Large intestine (tissue), 3 donors: ENCODE measurements around the gene ZNF518A. TPM values are rescaled to one million over a fixed set of nuclear protein-coding genes. Genes with fewer than 3 reads are reported as not detected.
A peak's percentile ranks its signal among the peaks of the same experiment; 100 is the strongest.

Experiments used
- DNase-seq, 2 donors: peaks; one replicate each; pipeline versions ENCODE4 v3.0.0 to v3.0.0-alpha.2; 2013
- H3K27ac ChIP-seq: one replicate; pipeline ENCODE4 v1.5.1; 2013; ENCODE audit warnings: low read length
- H3K27me3 ChIP-seq: 2 replicates; pipeline ENCODE4 v1.6.1; 2013; ENCODE audit warnings: low read length; ENCODE audit not compliant: control insufficient read depth, insufficient read depth
- H3K36me3 ChIP-seq: 2 replicates; pipeline ENCODE4 v1.6.1; 2013; ENCODE audit warnings: low read length; ENCODE audit not compliant: control insufficient read depth, insufficient read depth
- H3K4me1 ChIP-seq: one replicate; pipeline ENCODE4 v1.6.1; 2013; ENCODE audit warnings: low read length; ENCODE audit not compliant: control insufficient read depth, insufficient read depth
- H3K4me3 ChIP-seq: one replicate; pipeline ENCODE4 v1.5.1; 2013; ENCODE audit warnings: low read length
- H3K9me3 ChIP-seq: one replicate; pipeline ENCODE4 v1.6.1; 2013; ENCODE audit warnings: mild to moderate bottlenecking, low read depth, low read length, moderate library complexity; ENCODE audit not compliant: control insufficient read depth
- WGBS: methylation state at CpG from one replicate; pipeline ENCODE4 v1.1.5; 2013; ENCODE audit warnings: low lambda C conversion rate; ENCODE audit not compliant: insufficient coverage; 5-methylcytosine and 5-hydroxymethylcytosine counted together
- polyA plus RNA-seq: library from polyadenylated mRNA; unstranded; fragments of 120-200 nt; gene quantifications from one replicate; pipeline ENCODE4 v1.2.1, GENCODE V29; 2013

Gene ZNF518A
- polyA plus RNA-seq, 1 donor, result 35.5 TPM

DNA sequence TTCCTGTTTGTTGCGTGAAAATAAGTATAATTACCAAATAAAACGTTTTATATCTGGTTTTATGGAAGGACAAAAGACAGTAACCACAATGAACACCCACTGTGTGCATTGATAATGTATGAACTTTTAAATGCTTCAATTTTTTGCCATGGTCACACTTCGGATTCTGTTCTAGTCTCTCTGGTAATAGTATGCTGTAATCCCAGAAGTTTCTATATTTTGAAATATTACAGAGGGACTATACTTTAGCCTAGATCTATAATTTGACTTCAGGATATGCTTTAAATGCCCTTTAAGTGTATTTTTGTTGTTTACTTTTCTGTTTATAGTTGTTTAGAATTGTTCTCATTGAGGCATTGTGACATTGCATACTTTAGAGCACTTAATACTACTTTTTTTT lies 1.5 kb downstream of the ZNF518A start:
- DNase-seq, result no peak
- H3K9me3 ChIP-seq, result peaks cover 5% of the 10 kb centered on the region
- no peak overlapping the region for H3K27ac ChIP-seq
- H3K27me3 ChIP-seq, result peaks cover 6% of the 10 kb centered on the region
- WGBS, result 50% methylated on average over 1 of the region's 3 CpGs
- peak overlapping the region; percentile 83 for H3K4me3 ChIP-seq
- peaks cover 4% of the 10 kb centered on the region for H3K4me1 ChIP-seq
- H3K36me3 ChIP-seq, result peaks cover 27% of the 10 kb centered on the region

DNA sequence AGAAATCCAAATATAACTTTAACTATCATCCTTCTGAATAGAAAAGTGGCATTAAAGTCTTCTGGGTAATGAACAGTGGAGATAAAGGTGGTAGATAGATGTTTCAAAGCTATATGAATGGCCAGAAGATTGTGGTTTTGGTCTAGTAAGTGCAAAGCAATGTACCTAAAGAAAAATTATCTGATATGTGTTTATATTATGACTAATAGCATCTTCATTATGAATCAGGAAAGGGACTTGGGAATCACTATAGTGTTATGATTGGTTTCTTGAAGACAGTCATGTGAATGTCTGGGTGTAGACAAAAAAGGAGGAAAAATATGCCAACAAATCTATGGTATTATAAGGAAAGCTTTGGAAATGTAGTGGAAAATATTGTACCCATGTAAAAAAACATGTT lies 3.0 kb downstream of the ZNF518A start:
- no peak for DNase-seq
- Histone ChIP-seq H3K36me3 (peaks cover 38% of the 10 kb centered on the region), H3K4me3 (no peak overlapping the region), H3K27me3 (peaks cover 3% of the 10 kb centered on the region), H3K4me1 (peaks cover 4% of the 10 kb centered on the region), H3K27ac (no peak overlapping the region), H3K9me3 (peaks cover 5% of the 10 kb centered on the region)

DNA sequence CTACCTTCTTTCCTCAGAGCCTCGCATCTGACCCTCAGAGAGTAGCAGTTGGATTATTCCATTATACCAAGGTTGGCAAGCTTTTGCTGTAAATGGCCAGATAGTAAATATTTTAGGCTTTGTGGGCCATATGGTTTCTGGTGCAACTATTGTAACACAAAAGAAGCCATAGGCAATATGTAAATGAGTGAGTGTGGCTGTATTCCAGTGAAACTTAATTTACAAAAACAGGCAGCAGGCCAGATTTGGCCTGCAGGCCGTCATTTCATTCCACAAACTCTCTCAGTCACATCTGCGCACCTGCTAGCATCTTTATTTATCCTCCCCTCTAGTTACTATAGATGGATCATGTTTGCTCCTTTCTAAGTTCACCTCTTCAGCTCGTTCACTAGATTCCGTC lies 6.7 kb downstream of the ZNF518A start:
- no peak overlapping the region for H3K4me3 ChIP-seq
- H3K27me3 ChIP-seq, result no peaks in the 10 kb centered on the region
- DNase-seq, result no peak
- peaks cover 49% of the 10 kb centered on the region for H3K36me3 ChIP-seq
- no peak overlapping the region for H3K27ac ChIP-seq
- WGBS, result 100% methylated on average over 2 of the region's 5 CpGs
- no peaks in the 10 kb centered on the region for H3K9me3 ChIP-seq
- H3K4me1 ChIP-seq, result no peaks in the 10 kb centered on the region

DNA sequence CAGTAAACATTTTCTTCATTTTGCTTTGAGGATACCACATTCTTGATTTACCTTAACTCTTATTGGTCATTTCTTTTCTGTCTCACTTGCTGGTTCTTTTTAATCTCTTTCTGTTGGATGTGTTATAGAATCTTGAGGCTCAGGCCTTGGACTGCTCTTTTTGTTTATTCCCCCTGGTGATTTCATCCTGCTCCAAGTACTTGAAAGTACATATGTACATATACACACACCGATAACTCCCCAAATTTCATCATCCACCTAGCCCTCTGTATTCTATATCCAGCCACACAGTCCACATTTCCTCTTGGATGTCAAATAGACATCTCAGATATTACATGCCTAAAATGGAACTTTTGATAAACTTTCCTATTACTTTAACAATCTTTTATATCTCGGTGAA lies 7.5 kb downstream of the ZNF518A start:
- Histone ChIP-seq H3K27ac (no peak overlapping the region), H3K36me3 (peaks cover 49% of the 10 kb centered on the region), H3K4me3 (no peak overlapping the region), H3K27me3 (no peaks in the 10 kb centered on the region), H3K4me1 (no peaks in the 10 kb centered on the region), H3K9me3 (no peaks in the 10 kb centered on the region)
- WGBS, result no CpG with 5 or more reads among the region's 2 CpGs
- DNase-seq, result no peak

DNA sequence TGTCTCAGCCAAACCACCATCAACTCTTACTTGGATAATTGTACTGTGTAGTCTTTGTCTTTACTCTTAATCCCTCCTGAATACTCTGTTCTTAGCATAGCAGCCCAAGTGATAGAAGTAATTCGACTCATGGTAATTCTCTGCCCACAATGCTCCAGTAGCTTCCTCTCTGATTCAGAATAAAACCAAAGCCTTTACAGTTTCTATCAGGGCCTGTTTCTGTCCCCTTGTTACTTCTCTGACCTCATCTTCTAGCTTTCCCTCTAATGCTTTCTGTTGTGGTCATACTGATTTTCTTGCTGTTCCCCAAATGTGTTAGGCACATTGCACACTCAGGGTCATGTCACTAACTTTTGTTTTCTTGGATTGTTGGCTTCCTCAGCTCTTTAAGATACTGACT lies 8.0 kb downstream of the ZNF518A start:
- Histone ChIP-seq H3K4me3 (no peak overlapping the region), H3K9me3 (no peaks in the 10 kb centered on the region), H3K27ac (no peak overlapping the region), H3K36me3 (peaks cover 51% of the 10 kb centered on the region), H3K4me1 (no peaks in the 10 kb centered on the region), H3K27me3 (no peaks in the 10 kb centered on the region)
- WGBS, result 100% methylated on average over 1 of the region's 1 CpG
- DNase-seq, result no peak

DNA sequence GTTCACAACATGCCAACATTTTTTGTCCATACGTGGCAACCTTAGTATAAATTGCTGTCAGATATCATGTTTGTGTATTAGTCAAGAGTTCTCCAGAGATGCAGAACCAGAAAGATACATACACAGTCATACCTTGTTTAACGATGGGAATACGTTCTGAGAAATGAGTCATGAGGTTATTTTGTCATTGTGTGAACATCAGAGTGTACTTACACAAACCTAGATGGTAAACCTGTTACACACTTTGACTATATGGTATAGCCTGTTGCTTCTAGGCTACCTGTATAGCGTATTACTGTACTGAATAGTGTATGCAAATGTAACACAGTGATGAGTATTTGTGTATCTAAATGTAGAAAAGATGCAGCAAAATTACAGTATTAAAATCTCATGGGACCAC lies 22.3 kb downstream of the ZNF518A start:
- Histone ChIP-seq H3K27ac (no peak overlapping the region), H3K9me3 (no peaks in the 10 kb centered on the region), H3K36me3 (peaks cover 52% of the 10 kb centered on the region), H3K4me1 (no peaks in the 10 kb centered on the region), H3K4me3 (no peak overlapping the region), H3K27me3 (no peaks in the 10 kb centered on the region)
- 100% methylated on average over 2 of the region's 4 CpGs for WGBS
- DNase-seq, result no peak

DNA sequence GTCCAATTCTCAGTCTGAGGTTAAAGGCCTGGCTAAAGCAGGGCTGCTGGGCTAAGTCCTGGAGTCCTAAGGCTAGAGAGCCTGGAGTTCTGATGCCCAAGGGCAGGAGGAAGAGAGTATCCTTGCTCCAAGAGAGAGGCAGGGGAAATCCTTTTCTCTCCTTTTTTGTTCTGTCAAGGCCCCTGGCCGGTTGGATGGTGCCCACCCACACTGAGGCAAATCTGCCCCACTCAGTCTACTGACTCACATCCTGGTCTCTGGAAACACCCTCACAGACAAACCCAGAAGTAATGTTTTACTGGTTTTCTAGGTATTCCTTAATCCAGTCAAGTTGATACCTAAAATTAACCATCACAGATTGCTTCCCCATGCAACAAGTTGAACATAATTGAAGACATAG lies 23.0 kb downstream of the ZNF518A start:
- Histone ChIP-seq H3K27ac (no peak overlapping the region), H3K36me3 (peaks cover 56% of the 10 kb centered on the region), H3K9me3 (no peaks in the 10 kb centered on the region), H3K4me3 (no peak overlapping the region), H3K4me1 (no peaks in the 10 kb centered on the region), H3K27me3 (no peaks in the 10 kb centered on the region)
- WGBS, result no CpG with 5 or more reads among the region's 1 CpG
- DNase-seq, result no peak

DNA sequence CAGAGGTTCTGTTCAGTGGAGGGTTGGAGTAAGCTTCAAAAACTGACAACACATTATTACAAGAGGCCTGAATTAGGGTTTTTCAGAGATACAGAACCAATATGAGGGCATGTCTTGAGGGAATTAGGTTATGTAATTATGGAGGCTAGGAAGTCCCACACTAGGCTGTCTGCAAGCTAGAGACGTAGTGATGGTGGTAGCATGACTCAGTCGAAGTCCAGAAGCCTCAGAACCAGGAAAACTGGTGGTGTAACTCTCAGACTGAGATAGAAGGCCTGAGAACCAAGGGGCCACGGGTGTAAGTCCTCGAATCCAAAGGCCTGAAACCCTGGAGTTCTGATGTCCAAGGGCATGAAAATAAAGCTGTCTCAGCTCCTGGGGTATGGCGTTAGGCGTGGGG lies 35.6 kb downstream of the ZNF518A start:
- Histone ChIP-seq H3K9me3 (peaks cover 12% of the 10 kb centered on the region), H3K36me3 (no peaks in the 10 kb centered on the region), H3K27ac (no peak overlapping the region), H3K4me1 (no peaks in the 10 kb centered on the region), H3K27me3 (no peaks in the 10 kb centered on the region), H3K4me3 (no peak overlapping the region)
- WGBS, result no CpG with 5 or more reads among the region's 6 CpGs
- DNase-seq, result no peak

DNA sequence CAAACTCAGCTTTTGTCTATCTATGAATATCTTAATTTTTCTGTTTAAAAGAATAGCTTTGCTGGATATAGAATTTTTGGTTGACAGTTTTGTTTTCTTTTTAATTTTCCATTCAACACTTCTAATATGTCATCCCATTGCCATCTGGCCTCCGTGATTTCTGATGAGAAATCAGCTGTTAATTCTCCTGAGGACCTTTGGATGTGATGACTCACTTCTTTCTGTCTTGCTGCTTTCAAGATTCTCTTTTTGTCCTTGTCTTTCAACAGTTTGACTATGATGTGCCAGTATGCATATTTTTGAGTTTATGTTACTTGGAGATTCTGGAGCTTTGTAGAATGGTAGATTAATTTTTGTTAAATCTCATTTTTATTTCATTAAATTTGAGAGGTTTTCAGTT lies 38.4 kb downstream of the ZNF518A start:
- Histone ChIP-seq H3K9me3 (peaks cover 12% of the 10 kb centered on the region), H3K36me3 (no peaks in the 10 kb centered on the region), H3K27me3 (no peaks in the 10 kb centered on the region), H3K4me3 (no peak overlapping the region), H3K4me1 (no peaks in the 10 kb centered on the region), H3K27ac (no peak overlapping the region)
- DNase-seq, result no peak
- no CpG with 5 or more reads among the region's 1 CpG for WGBS

DNA sequence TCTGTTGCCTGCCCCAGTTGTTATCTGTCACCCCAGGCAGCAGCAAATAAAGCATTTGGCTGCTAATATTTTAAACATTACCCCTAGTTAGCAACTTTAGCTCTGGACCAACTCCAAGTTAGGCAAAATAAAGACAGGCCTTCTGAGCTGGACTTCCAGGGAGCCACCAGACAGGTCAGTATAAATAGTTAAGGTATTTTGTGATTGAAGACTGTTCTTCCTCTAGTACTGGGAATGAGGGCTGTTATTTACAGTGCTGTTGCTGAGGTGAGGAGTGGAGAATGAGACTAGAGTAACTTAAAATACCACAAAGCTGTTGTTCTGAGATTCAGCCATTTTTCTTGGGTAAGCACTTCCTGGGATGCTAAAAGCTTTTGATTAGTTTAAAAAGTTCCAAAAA lies 40.1 kb downstream of the ZNF518A start:
- peaks cover 12% of the 10 kb centered on the region for H3K9me3 ChIP-seq
- no peaks in the 10 kb centered on the region for H3K27me3 ChIP-seq
- H3K36me3 ChIP-seq, result no peaks in the 10 kb centered on the region
- no peak for DNase-seq
- H3K4me3 ChIP-seq, result no peak overlapping the region
- H3K27ac ChIP-seq, result no peak overlapping the region
- H3K4me1 ChIP-seq, result no peaks in the 10 kb centered on the region

DNA sequence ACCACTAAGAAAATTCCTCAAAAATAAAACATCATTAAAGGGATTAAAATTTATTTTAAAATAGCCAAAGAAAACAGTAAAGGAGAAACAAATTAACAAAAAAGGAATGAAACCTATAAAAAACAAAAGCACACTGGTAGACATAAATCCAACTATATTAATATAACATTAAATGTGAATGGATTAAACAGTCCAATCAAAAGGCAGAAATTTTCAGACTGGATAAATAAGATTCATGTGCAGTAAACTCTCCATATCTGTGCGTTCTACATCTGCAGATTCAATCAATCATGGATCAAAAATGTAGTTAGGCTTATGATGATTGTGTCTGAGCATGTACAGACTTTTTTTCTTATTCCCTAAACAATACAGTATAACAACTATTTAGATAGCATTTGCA lies 42.6 kb downstream of the ZNF518A start:
- no peak overlapping the region for H3K4me3 ChIP-seq
- peaks cover 22% of the 10 kb centered on the region for H3K9me3 ChIP-seq
- H3K36me3 ChIP-seq, result no peaks in the 10 kb centered on the region
- no peaks in the 10 kb centered on the region for H3K4me1 ChIP-seq
- no peak for DNase-seq
- no CpG with 5 or more reads among the region's 1 CpG for WGBS
- H3K27me3 ChIP-seq, result no peaks in the 10 kb centered on the region
- no peak overlapping the region for H3K27ac ChIP-seq
